ENCODE data around the gene ARL3. TPM values are rescaled to one million over a fixed set of nuclear protein-coding genes. Genes with fewer than 3 reads are reported as not detected.

Gene ARL3
- total RNA-seq, 3 donors from 2014 or later, result 2.4 to 11.2 (median 4.4) TPM

GRCh38 chr10:102681696-102682095 lies 32.5 kb downstream of the ARL3 start:
- no peak for TF ChIP-seq CTCF (IDR thresholded peaks at IDR 0.05)
- DNase-seq, result no peak

GRCh38 chr10:102679596-102679995 lies 34.6 kb downstream of the ARL3 start:
- no peaks in the 10 kb centered on the region for H3K36me3 ChIP-seq (ENCODE audit: low read depth)
- intact Hi-C loops (cut with DNase I, micrococcal nuclease), result no loop called here
- ATAC-seq, result no peak

More at GRCh38 chr10:102681696-102682095, 32.5 kb downstream of the ARL3 start:
- Histone ChIP-seq H3K4me3 (no peak overlapping the region), H3K36me3 (ENCODE audit: low read depth) (no peaks in the 10 kb centered on the region), H3K9me3 (no peaks in the 10 kb centered on the region), H3K4me1 (ENCODE audit: low read depth) (peaks cover 12% of the 10 kb centered on the region)
- intact Hi-C loops (cut with DNase I, micrococcal nuclease), result no loop called here
- no peak for ATAC-seq

GRCh38 chr10:102678842-102679289 lies 35.3 kb downstream of the ARL3 start:
- peaks cover 23% of the 10 kb centered on the region for H3K4me1 ChIP-seq (ENCODE audit: low read depth)
- intact Hi-C loops (cut with DNase I, micrococcal nuclease), result no loop called here
- peak; percentile 81 for ATAC-seq
- H3K9me3 ChIP-seq, result no peaks in the 10 kb centered on the region
- DNase-seq, result peak; percentile 73 to 77 (median 76)
- no peak overlapping the region for H3K4me3 ChIP-seq
- TF ChIP-seq CTCF (IDR thresholded peaks at IDR 0.05), result peak; percentile 48
- no peaks in the 10 kb centered on the region for H3K36me3 ChIP-seq (ENCODE audit: low read depth)

More at GRCh38 chr10:102679596-102679995, 34.6 kb downstream of the ARL3 start:
- no peak for TF ChIP-seq CTCF (IDR thresholded peaks at IDR 0.05)
- Histone ChIP-seq H3K9me3 (no peaks in the 10 kb centered on the region), H3K4me3 (no peak overlapping the region), H3K4me1 (ENCODE audit: low read depth) (peaks cover 16% of the 10 kb centered on the region)
- DNase-seq, result no peak

- Histone ChIP-seq H3K4me3 (no peak overlapping the region), H3K36me3 (ENCODE audit: low read depth) (no peaks in the 10 kb centered on the region), H3K9me3 (no peaks in the 10 kb centered on the region), H3K4me1 (ENCODE audit: low read depth) (peaks cover 25% of the 10 kb centered on the region)
- intact Hi-C loops (cut with DNase I, micrococcal nuclease), result no loop called here
- no peak for ATAC-seq
- no peak for DNase-seq
- TF ChIP-seq CTCF (IDR thresholded peaks at IDR 0.05), result no peak
Measured at GRCh38 chr10:102678068-102678400, 36.2 kb downstream of the ARL3 start.

GRCh38 chr10:102677331-102678067 lies 36.7 kb downstream of the ARL3 start:
- intact Hi-C loops (cut with DNase I, micrococcal nuclease), result no loop called here
- Histone ChIP-seq H3K9me3 (no peaks in the 10 kb centered on the region), H3K4me1 (ENCODE audit: low read depth) (peaks cover 25% of the 10 kb centered on the region), H3K4me3 (no peak overlapping the region), H3K36me3 (ENCODE audit: low read depth) (no peaks in the 10 kb centered on the region)
- ATAC-seq (no peak), DNase-seq (no peak)
- no peak for TF ChIP-seq CTCF (IDR thresholded peaks at IDR 0.05)

Data from mucosa of descending colon (tissue), 3 donors.